ENCODE data around the gene TMEM258.

Gene TMEM258

GRCh38 chr11:61771195-61771894 lies 21.1 kb downstream of the TMEM258 start:
- H3K4me3 ChIP-seq (ENCODE audit: low read length), result no peak overlapping the region
- no peak for TF ChIP-seq CTCF (conservative IDR thresholded peaks at IDR 0.05; ENCODE audit: low read depth, low read length)
- DNase-seq (ENCODE audit: low read depth), result no peak

- no peak overlapping the region for H3K4me3 ChIP-seq (ENCODE audit: low read length)
- TF ChIP-seq CTCF (conservative IDR thresholded peaks at IDR 0.05; ENCODE audit: low read depth, low read length), result no peak
- no peak for DNase-seq (ENCODE audit: low read depth)
Observed at GRCh38 chr11:61769946-61770683, 22.3 kb downstream of the TMEM258 start.

- no peak for DNase-seq (ENCODE audit: low read depth)
- H3K4me3 ChIP-seq (ENCODE audit: low read length), result no peak overlapping the region
- TF ChIP-seq CTCF (conservative IDR thresholded peaks at IDR 0.05; ENCODE audit: low read depth, low read length), result peak; percentile 62
Observed at GRCh38 chr11:61769169-61769920, 23.1 kb downstream of the TMEM258 start.

GRCh38 chr11:61768376-61769076 lies 23.9 kb downstream of the TMEM258 start:
- no peak for TF ChIP-seq CTCF (conservative IDR thresholded peaks at IDR 0.05; ENCODE audit: low read depth, low read length)
- no peak for DNase-seq (ENCODE audit: low read depth)

GRCh38 chr11:61766353-61766841 lies 26.0 kb downstream of the TMEM258 start:
- no peak overlapping the region for H3K4me3 ChIP-seq (ENCODE audit: low read length)
- TF ChIP-seq CTCF (conservative IDR thresholded peaks at IDR 0.05; ENCODE audit: low read depth, low read length), result no peak
- no peak for DNase-seq (ENCODE audit: low read depth)

More at GRCh38 chr11:61768376-61769076, 23.9 kb downstream of the TMEM258 start:
- no peak overlapping the region for H3K4me3 ChIP-seq (ENCODE audit: low read length)

- TF ChIP-seq CTCF (conservative IDR thresholded peaks at IDR 0.05; ENCODE audit: low read depth, low read length), result no peak
- no peak for DNase-seq (ENCODE audit: low read depth)
- no peak overlapping the region for H3K4me3 ChIP-seq (ENCODE audit: low read length)
Observed at GRCh38 chr11:61765550-61766253, 26.7 kb downstream of the TMEM258 start.

Measured in retinal pigment epithelial cell (primary cell).